ENCODE results near the gene ZBTB33.

The ZBTB33 gene, protein sequence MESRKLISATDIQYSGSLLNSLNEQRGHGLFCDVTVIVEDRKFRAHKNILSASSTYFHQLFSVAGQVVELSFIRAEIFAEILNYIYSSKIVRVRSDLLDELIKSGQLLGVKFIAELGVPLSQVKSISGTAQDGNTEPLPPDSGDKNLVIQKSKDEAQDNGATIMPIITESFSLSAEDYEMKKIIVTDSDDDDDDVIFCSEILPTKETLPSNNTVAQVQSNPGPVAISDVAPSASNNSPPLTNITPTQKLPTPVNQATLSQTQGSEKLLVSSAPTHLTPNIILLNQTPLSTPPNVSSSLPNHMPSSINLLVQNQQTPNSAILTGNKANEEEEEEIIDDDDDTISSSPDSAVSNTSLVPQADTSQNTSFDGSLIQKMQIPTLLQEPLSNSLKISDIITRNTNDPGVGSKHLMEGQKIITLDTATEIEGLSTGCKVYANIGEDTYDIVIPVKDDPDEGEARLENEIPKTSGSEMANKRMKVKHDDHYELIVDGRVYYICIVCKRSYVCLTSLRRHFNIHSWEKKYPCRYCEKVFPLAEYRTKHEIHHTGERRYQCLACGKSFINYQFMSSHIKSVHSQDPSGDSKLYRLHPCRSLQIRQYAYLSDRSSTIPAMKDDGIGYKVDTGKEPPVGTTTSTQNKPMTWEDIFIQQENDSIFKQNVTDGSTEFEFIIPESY

DNA sequence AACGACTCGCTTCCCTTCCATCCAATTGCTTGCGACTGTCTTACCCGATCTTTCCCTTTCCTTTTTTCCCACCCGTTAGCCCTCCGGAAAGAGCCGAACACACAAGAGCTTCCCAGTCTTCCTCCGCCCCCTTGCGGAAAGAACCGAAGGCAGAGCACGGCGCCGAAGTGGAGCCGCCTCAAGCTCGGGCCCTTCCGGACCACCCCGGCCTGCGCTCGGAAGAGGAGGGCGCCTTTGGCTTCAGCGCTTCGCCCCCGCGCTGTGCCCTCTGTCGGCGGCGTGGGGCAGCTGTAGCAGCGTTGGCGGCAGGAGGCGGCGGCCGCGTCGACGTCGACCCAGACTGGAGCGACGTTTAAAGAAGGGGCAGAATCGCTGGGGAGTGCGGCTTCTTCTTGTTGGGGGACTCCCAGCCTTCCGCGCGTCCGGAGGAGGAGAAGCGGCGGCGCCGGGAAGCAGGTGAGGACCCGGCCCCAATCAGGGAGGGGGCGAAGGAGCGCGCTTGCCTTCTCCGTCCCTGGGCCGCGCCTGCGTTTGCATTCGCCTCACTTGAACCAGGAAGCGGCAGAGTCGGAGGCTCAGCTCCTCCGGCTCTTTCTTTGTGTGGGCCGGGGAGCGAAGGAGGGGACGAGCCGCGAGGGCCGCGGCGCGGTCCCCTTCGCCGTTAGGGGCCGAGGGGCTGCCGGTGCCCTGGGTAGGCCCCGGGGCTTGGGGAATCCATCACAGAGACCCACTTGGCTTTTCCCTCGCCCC, at the start of gene ZBTB33:
TSS of gene ZBTB33 (plus strand) at position 291 of the 750 bp plus-strand sequence. CDS start 2,604 bp downstream, outside the sequence.
- peak; percentile 88 for DNase-seq

DNA sequence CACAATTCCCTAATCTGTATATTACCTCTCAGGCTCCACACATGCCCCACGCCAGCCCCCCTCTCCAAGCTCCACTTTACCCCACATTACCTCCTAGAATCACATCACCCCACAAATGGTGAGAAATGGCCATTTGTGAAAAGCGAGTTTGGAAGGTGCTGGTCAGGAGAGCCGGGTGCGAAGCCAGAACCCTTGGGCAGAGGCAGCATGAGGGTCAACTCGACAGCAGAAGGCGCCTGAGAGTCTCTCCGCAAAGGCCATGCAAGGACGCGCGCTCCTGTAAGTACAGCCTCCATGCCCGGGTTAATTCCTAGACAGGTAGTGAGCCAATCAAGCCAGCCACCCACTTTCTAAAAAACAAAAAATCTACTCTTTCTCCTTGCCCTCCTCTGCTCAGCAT, 49.8 kb upstream of the ZBTB33 start:
- no peak for DNase-seq

DNA sequence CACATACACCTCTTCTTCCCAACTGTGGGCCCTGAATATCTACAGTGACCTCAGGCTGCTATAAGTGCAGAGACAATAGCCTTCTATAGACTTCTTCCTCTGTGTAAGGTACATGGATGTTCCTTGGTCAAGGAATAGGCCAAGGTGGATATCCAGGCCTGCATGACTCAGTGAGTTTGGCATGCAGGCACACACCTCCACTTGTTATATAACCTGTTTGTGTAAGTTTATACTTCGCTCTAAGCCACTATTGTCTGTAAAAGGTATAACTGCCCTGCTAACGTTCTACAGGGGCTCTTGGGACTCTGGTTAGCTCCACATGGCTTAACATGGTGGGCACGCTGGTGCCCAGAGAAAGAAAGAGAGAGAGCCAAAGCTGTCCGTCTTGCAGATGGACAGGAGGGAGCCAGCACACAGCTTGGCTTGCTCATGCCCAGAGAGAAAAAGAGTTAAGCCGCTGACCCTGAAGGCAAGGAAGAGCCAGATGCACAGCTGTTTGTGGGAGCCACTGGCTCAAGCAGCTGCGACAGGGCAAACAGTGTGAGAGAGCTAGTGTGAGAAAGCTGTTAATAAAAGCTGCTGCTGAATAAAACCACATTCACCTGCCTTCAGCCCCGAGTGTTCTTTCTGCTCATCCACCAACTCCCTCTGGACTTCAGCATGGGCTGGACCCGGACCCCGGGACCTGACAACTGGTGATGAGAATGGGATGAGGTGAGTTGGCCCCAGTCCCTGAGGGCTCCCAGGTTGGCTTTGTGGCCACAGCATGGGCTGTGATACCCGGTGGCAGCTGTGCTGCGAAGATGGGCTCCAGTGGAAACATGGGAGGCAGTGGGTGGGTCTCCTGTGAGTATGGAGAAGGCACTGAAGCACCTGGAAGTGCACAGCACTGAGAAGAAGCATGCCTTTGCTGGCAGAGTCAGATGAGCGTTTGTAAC, 44.5 kb upstream of the ZBTB33 start:
- DNase-seq, result no peak

GRCh38 chrX:120207009-120207605, 43.5 kb upstream of the ZBTB33 start:
- DNase-seq, result no peak

DNA sequence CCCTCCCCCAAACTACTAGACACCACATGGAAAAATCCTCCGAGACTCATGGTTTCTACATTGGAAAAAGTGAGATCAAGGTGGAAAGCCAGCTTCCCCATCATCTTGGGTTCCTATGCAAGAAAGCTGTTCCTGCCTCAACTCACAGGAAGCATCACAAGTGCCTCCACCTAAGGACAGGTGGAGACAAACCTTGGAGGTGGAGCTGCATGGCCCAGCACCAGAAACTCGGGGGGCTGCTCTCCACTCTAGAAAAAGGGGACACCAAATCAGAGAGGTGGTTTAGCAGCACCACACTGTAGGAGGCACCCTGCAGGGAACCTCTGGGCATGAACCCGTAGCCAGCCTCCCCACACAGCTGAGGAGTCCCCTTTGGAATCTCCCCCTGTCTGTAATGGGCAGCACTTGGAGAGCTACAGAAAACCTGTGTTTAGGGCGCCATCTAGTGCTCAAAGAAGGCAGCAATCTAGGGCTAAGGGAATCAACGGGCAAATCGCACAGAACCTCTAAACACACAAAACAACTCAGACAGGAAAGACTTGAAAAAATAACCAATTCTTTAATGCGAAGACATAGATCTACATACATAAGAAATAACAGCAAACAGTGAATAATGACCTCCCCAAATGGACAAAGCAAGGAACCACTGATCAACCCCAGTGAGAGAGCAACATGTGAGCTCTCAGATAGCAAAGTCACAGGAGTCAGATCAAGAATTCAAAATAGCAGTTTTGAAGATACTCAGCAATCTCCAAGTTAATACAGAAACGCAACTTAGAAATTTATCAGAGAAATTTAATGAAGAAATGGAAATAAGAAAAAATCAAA, 37.0 kb upstream of the ZBTB33 start:
- peak; percentile 37 for DNase-seq

DNA sequence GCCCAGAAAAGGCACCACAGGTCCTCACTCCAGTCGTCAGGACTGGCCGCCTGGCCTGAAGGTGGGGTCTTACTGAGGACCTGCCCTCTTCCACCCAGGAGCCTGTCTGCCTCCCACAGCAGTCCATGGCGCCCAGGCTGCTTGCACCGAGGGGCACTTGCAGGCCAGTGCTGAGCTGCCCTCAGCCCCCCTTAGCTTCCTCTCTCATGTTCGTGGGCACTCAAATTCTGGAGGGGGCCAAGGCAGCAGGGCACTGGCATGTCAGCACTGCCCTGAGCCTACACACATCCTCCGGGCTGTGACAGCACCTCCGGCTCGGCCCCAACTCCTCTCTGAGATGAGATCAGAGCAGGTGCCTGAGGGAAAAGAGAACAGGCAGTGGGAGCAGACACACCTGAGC, 27.2 kb upstream of the ZBTB33 start:
- no peak for DNase-seq

GRCh38 chrX:120224388-120224787, 26.2 kb upstream of the ZBTB33 start:
- no peak for DNase-seq

DNA sequence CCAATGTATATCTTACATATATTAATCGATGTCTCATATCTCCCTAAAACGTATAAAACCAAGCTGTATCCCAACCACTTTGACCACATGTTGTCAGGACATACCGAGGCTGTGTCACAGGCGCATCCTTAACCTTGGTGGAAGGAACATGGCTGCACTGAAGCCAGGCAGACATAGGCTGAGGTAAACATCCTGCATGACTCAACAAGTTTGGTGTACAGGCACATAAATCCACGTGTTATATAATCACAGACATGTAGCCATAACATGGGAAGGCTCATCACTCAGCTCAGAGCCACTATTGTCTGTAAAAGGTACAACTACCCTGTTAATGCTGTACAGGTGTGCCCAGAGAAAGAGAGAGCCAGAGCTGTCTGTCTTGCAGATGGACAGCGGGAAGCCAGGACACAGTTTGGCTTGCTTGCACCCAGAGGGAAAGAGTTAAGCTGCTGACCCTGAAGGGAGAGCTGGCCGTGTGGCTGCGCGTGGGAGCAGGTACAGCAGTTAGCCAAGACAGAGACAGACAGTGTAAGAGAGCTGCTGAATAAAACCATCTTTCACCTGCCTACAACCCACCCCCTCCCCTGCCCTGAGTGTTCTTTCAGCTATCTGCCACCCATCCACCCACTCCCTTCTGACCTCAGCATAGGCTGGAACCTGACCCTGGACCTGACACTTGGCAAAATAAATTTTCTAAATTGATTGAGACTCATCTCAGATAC, 22.3 kb upstream of the ZBTB33 start:
- no peak for DNase-seq

- no peak for DNase-seq
Observed at GRCh38 chrX:120235284-120235683, 15.3 kb upstream of the ZBTB33 start.

DNA sequence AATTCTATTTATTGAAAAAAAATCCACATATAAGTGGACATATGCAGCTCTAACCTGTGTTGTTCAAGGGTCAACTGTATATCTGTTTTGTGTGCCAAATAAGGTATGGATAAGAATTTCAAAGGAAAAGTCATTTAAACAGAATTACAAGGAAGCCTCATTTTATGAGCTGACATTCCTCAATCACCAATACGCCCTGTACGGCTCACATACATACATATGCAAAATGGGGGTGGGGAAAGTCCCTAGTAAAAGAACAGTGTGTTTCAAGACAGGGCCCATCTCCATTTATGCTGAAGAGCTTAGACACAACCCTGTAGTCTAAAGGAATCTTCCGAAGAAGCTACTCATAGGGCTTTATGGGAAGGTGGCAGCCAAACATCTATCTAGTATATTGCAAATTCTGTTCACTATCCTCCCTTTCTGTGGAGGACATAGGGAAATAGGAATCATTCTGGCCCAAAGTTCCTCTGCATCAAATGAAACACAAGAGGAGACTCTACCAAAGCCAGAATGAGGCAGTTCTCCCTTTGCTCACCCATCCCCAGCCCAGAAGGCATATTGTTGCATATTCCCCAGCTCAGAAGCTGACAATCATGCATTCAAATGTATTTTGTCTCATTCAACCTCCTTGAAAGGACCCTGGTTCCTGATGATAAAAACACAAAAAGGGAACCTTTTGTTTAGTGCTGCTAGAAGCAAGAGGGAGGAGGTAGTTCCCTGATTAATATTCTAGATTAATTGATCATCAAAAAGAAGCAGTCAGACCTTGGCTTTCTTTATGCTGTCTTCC, 13.7 kb upstream of the ZBTB33 start:
- no peak for DNase-seq

- no peak for DNase-seq
Observed at GRCh38 chrX:120238933-120239332, 11.7 kb upstream of the ZBTB33 start.

DNA sequence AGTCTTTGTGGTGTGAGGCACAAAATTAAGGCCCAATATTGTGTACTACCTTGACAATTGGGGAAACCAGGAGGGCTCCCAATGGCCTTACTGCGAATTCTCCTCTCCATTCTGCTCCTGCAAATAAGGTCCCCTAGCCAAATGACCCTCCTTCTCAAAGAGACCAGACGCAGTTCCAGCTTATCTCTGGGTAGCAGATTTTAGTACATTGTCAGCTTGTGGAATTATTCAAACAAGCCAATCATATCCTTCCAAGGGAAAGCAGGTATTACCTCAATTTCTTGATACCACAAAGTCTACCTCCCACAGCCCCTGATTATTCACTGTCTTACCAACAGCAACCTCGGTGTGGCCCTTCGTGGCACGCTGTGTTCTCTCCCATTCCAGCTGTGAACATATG, 7.8 kb upstream of the ZBTB33 start:
- no peak for DNase-seq

DNA sequence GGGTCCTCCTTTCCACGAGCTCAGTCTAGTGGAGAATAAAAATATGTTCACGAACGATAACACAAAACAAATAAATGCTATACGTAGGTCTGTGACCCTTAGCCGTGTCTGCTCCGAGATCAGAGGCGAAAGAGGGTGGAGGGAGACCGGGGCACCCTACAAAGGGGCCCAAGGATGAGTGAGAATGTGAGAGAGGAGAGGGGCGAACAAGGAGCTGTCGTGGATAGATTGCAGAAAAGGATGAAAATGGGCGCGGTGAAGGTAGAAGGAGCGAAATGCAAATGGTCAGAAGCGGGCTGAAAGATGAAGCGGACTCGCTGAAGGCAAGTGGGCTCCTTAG, 6.2 kb upstream of the ZBTB33 start:
- no peak for DNase-seq

- peak; percentile 64 for DNase-seq
Observed at GRCh38 chrX:120244735-120245498, 5.7 kb upstream of the ZBTB33 start.

- peak; percentile 22 for DNase-seq
Observed at GRCh38 chrX:120251471-120252011, 929 bp downstream of the ZBTB33 start.

GRCh38 chrX:120253784-120254183, 3.2 kb downstream of the ZBTB33 start:
- DNase-seq, result no peak

- DNase-seq, result no peak
Observed at GRCh38 chrX:120260369-120260768, 9.8 kb downstream of the ZBTB33 start.

- no peak for DNase-seq
Observed at GRCh38 chrX:120262859-120263708, 12.5 kb downstream of the ZBTB33 start.

Data from CD4-positive, alpha-beta T cell treated with Interleukin-15 for 1 hour (primary cell).